HepG2 (cell line): Measurements from ENCODE around the gene APBB3. TPM values are rescaled to one million over a fixed set of nuclear protein-coding genes. Genes with fewer than 3 reads are reported as not detected.

Source experiments
- ARID4A ChIP-seq: sonication (generic); formaldehyde crosslinking; IDR thresholded peaks from 2 replicates; pipeline ENCODE4 v1.5.0; 2020; ENCODE audit warnings: mild to moderate bottlenecking, missing genetic modification reagents, borderline replicate concordance
- BHLHE40 ChIP-seq: IDR thresholded peaks from 2 replicates; pipeline ENCODE4 v1.6.1; 2011; ENCODE audit warnings: low read length, improper control_type of control experiment
- GRHL1 ChIP-seq: sonication (generic); formaldehyde crosslinking; conservative IDR thresholded peaks from 2 replicates; pipeline ENCODE4 v1.8.0; 2022; ENCODE audit warnings: missing genetic modification reagents
- HNRNPH1 ChIP-seq: fragments of 200-400 bp; formaldehyde crosslinking; optimal IDR thresholded peaks from 2 replicates; pipeline ENCODE3; 2017; ENCODE audit warnings: mild to moderate bottlenecking, low read depth, low read length
- KDM3A ChIP-seq: IDR thresholded peaks from 2 replicates; pipeline ENCODE4 v1.6.1; 2018; ENCODE audit warnings: low read depth, missing compliant biosample characterization
- KDM5A ChIP-seq: fragments of 200-600 bp; sonication (generic); IDR thresholded peaks from 2 replicates; pipeline ENCODE4 v1.7.0; 2018; ENCODE audit warnings: antibody characterized with exemption, mild to moderate bottlenecking, low read length, borderline replicate concordance
- KLF6 ChIP-seq: IDR thresholded peaks from 2 replicates; pipeline ENCODE4 v1.8.0; 2016; ENCODE audit warnings: missing biosample characterization, missing genetic modification reagents
- MED1 ChIP-seq: sonication (generic); formaldehyde crosslinking; IDR thresholded peaks from 2 replicates; pipeline ENCODE4 v1.4.0; 2020; ENCODE audit warnings: missing genetic modification reagents
- SNAI1 ChIP-seq: sonication (generic); formaldehyde crosslinking; IDR thresholded peaks from 2 replicates; pipeline ENCODE4 v1.5.0; 2020; ENCODE audit warnings: mild to moderate bottlenecking, missing genetic modification reagents, borderline replicate concordance
- SPEN ChIP-seq: sonication (generic); formaldehyde crosslinking; IDR thresholded peaks from 2 replicates; pipeline ENCODE4 v1.5.1; 2020; ENCODE audit warnings: low read depth, mild to moderate bottlenecking, missing genetic modification reagents
- TARDBP ChIP-seq: sonication (generic); formaldehyde crosslinking; IDR thresholded peaks from 2 replicates; pipeline ENCODE4 v1.8.0; 2022; ENCODE audit warnings: mild to moderate bottlenecking, missing genetic modification reagents
- TBX2 ChIP-seq: sonication (generic); formaldehyde crosslinking; IDR thresholded peaks from 2 replicates; pipeline ENCODE4 v1.5.0; 2020; ENCODE audit warnings: missing genetic modification reagents, mild to moderate bottlenecking, borderline replicate concordance
- ZFYVE20 ChIP-seq: sonication (generic); formaldehyde crosslinking; IDR thresholded peaks from 2 replicates; pipeline ENCODE4 v1.8.0; 2023; ENCODE audit warnings: low read depth, mild to moderate bottlenecking, moderate library complexity, missing genetic modification reagents, borderline replicate concordance
- ZIK1 ChIP-seq: sonication (generic); formaldehyde crosslinking; IDR thresholded peaks from 2 replicates; pipeline ENCODE4 v1.5.0; 2020; ENCODE audit warnings: mild to moderate bottlenecking, low read depth, missing genetic modification reagents, borderline replicate concordance
- ZNF124 ChIP-seq: sonication (generic); formaldehyde crosslinking; IDR thresholded peaks from 2 replicates; pipeline ENCODE4 v1.4.0; 2020; ENCODE audit warnings: missing genetic modification reagents
- ZNF33B ChIP-seq: sonication (generic); formaldehyde crosslinking; IDR thresholded peaks from 2 replicates; pipeline ENCODE4 v1.5.1; 2020; ENCODE audit warnings: mild to moderate bottlenecking, missing genetic modification reagents
- ZNF34 ChIP-seq: sonication (generic); formaldehyde crosslinking; IDR thresholded peaks from 2 replicates; pipeline ENCODE4 v1.4.0; 2020; ENCODE audit warnings: mild to moderate bottlenecking, missing genetic modification reagents, borderline replicate concordance
- ZNF382 ChIP-seq: sonication (generic); formaldehyde crosslinking; IDR thresholded peaks from 2 replicates; pipeline ENCODE4 v1.5.0; 2020; ENCODE audit warnings: missing genetic modification reagents, mild to moderate bottlenecking, borderline replicate concordance
- ZNF44 ChIP-seq: sonication (generic); formaldehyde crosslinking; IDR thresholded peaks from 2 replicates; pipeline ENCODE4 v1.5.1; 2020; ENCODE audit warnings: mild to moderate bottlenecking, missing genetic modification reagents
- ZNF570 ChIP-seq: sonication (generic); formaldehyde crosslinking; IDR thresholded peaks from 2 replicates; pipeline ENCODE4 v1.4.0; 2020; ENCODE audit warnings: mild to moderate bottlenecking, missing genetic modification reagents, borderline replicate concordance
- ZNF709 ChIP-seq: sonication (generic); formaldehyde crosslinking; IDR thresholded peaks from 2 replicates; pipeline ENCODE4 v1.5.0; 2020; ENCODE audit warnings: mild to moderate bottlenecking, missing genetic modification reagents
- ZSCAN22 ChIP-seq: sonication (generic); formaldehyde crosslinking; IDR thresholded peaks from 2 replicates; pipeline ENCODE4 v1.4.0; 2020; ENCODE audit warnings: mild to moderate bottlenecking, missing genetic modification reagents
- ZSCAN29 ChIP-seq: sonication (generic); formaldehyde crosslinking; conservative IDR thresholded peaks from 2 replicates; pipeline ENCODE4 v1.4.0; 2020; ENCODE audit warnings: mild to moderate bottlenecking, missing genetic modification reagents
- polyA plus RNA-seq, 8 experiments: library from polyadenylated mRNA; depleted of rRNA in 3 of 8; stranded (reverse) in 7 of 8; unstranded in 1 of 8; fragments of >200 nt; fragmentation: Illumina TruSeq in 4 of 8; extraction: Trizol in 4 of 8; gene quantifications; 2 replicates each; pipeline versions ENCODE4 v1.2.1 to v1.2.3, GENCODE V29; 2011 to 2016; ENCODE audit warnings: low read depth in 4 of 8, missing spikeins in 1 of 8, mixed read lengths in 1 of 8; ENCODE audit not compliant: insufficient read depth in 1 of 8
- total RNA-seq, 5 experiments: library from RNA; depleted of rRNA; stranded (reverse); fragments of >200 nt; fragmentation: Illumina TruSeq; extraction: Trizol; gene quantifications; 2 replicates each; pipeline ENCODE4 v1.2.3, GENCODE V29; 2016; ENCODE audit warnings: low read depth in 1 of 5
- TF ChIP-seq, protein P1 (sequence below): sonication (generic); formaldehyde crosslinking; IDR thresholded peaks from 2 replicates; pipeline ENCODE4 v1.8.0; 2023; ENCODE audit warnings: mild to moderate bottlenecking, missing genetic modification reagents

The APBB3 gene
- total and polyA plus RNA-seq, 2 of the 13 experiments (the other 11 are each of a cell fraction or from before 2014, with no cell fraction given): 0.38 to 0.78 TPM

DNA sequence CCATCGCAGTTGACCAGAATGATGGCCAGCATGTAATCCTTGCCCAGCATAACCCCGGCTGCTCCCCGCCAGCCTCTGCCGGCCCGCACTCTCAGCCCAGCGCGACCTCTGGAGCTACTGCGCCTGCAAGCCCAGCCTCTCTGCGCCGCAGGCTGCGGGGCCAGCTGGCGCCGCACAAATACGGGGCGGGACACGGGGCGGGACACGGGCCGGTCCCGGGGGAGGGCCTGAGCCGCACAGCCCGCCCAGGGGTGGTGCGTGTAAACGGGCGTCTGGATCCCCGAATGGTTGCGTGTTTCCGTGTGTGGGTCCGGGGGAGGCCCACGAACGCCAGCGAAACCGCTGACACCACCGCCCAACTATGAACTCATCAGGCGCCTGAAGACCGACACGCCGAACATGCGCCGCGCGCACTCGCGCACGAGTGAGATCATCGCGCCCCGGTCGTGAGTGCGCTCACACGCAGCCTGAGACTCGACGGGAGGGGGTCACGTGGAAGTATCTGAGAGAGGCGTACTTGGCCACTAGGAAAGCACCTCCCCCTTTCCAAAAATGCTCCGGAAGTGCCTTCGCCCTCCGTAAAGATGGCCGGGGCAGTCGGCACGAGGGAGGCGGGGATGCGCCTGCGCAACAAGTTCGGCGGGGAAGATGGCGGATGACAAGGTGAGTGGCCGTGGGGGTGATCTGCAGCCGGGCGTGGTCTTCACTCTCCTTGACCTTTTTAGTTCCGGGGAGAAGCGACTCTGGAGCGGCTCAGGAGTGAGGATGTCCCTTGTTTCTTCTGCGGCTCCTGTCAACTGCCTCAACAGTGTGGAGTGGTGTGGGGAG lies at the start of gene APBB3, which contains the start of gene SLC35A4 (continued):
- TF ChIP-seq ZSCAN29 (CRISPR knock-in tag): no peak
- TF ChIP-seq SPEN (CRISPR knock-in tag): no peak
- TF ChIP-seq ZNF44 (CRISPR knock-in tag): no peak
- peak; percentile 37; the same call in 1 of the 2 replicates for TF ChIP-seq KDM3A
- TF ChIP-seq ZNF570 (CRISPR knock-in tag): no peak
- TF ChIP-seq ZNF34 (CRISPR knock-in tag): no peak
- 0 out of 2 replicates have a peak, but pooled peaks have one; percentile 13 for TF ChIP-seq TBX2
- peak; percentile 72; the same call in 1 of the 2 replicates for TF ChIP-seq ARID4A (CRISPR knock-in tag)
- peak; percentile 22 for TF ChIP-seq MED1 (CRISPR knock-in tag)
- TF ChIP-seq KDM5A: no peak
- TF ChIP-seq ZSCAN22 (CRISPR knock-in tag): no peak
- no peak for TF ChIP-seq KLF6
- no peak for TF ChIP-seq ZNF709
- TF ChIP-seq ZIK1: no peak
- TF ChIP-seq, protein P1, sequence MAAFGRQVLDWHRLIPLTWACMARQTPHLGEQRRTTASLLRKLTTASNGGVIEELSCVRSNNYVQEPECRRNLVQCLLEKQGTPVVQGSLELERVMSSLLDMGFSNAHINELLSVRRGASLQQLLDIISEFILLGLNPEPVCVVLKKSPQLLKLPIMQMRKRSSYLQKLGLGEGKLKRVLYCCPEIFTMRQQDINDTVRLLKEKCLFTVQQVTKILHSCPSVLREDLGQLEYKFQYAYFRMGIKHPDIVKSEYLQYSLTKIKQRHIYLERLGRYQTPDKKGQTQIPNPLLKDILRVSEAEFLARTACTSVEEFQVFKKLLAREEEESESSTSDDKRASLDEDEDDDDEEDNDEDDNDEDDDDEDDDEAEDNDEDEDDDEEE: no peak
- TF ChIP-seq HNRNPH1: no peak
- TF ChIP-seq TARDBP: 0 out of 2 replicates have a peak, but pooled peaks have one; percentile 37
- no peak for TF ChIP-seq ZNF33B (CRISPR knock-in tag)
- TF ChIP-seq SNAI1 (CRISPR knock-in tag): no peak
- TF ChIP-seq BHLHE40: no peak
- TF ChIP-seq ZFYVE20: no peak
- TF ChIP-seq ZNF124: no peak
- no peak for TF ChIP-seq ZNF382 (CRISPR knock-in tag)
- no peak for TF ChIP-seq GRHL1 (CRISPR knock-in tag)
